SU-DHL-6 (cell line): ENCODE measurements around the gene NCBP3.

Source experiments
- H2AFZ ChIP-seq: fragments of 200-600 bp; sonication (generic); 2 replicates; pipeline ENCODE4 v1.6.1; 2014; ENCODE audit warnings: low read depth, mild to moderate bottlenecking, moderate library complexity, mixed read lengths, antibody characterized with exemption, low read length; ENCODE audit not compliant: severe bottlenecking
- H3F3A ChIP-seq: fragments of 200-600 bp; shearing (Covaris generic); 2 replicates; pipeline ENCODE4 v1.6.0; 2016; ENCODE audit warnings: antibody characterized with exemption, mild to moderate bottlenecking; ENCODE audit not compliant: insufficient read depth
- H3K27ac ChIP-seq: fragments of 200-600 bp; sonication (generic); 2 replicates; pipeline ENCODE4 v1.5.1; 2016; ENCODE audit warnings: low read depth, mild to moderate bottlenecking, low read length, moderate library complexity, mixed read lengths
- H3K27me3 ChIP-seq: fragments of 200-600 bp; sonication (generic), shearing (Covaris generic); 2 replicates; pipeline ENCODE4 v1.6.0; 2014; ENCODE audit warnings: mild to moderate bottlenecking, low read length
- H3K36me3 ChIP-seq: fragments of 200-600 bp; sonication (generic); 2 replicates; pipeline ENCODE4 v1.6.1; 2014; ENCODE audit warnings: mild to moderate bottlenecking, low read length, mixed read lengths
- H3K4me2 ChIP-seq: fragments of 300-600, 200-600 bp; shearing (Covaris generic), sonication (generic); 2 replicates; pipeline ENCODE4 v1.6.0; 2014; ENCODE audit warnings: low read length, low read depth, mild to moderate bottlenecking; ENCODE audit not compliant: poor library complexity, severe bottlenecking
- H3K4me3 ChIP-seq: fragments of 200-600 bp; sonication (generic); 2 replicates; pipeline ENCODE4 v1.5.1; 2014; ENCODE audit warnings: antibody characterized with exemption, low read length, mild to moderate bottlenecking, mixed read lengths; ENCODE audit not compliant: insufficient read depth, poor library complexity, severe bottlenecking
- H3K79me2 ChIP-seq: fragments of 200-600 bp; sonication (generic); 2 replicates; pipeline ENCODE4 v1.6.1; 2014; ENCODE audit warnings: mild to moderate bottlenecking, low read length, moderate library complexity; ENCODE audit not compliant: insufficient read depth
- H3K9ac ChIP-seq: fragments of 200-600 bp; sonication (generic); 2 replicates; pipeline ENCODE4 v1.7.0; 2014; ENCODE audit warnings: mild to moderate bottlenecking, low read length
- H3K9me2 ChIP-seq: fragments of 200-600 bp; sonication (generic); replicated peaks from 2 replicates; pipeline ENCODE4 v1.6.1; 2014; ENCODE audit warnings: low read length; ENCODE audit not compliant: insufficient read depth
- H3K9me3 ChIP-seq: fragments of 200-600 bp; sonication (generic); 2 replicates; pipeline ENCODE4 v1.6.1; 2014; ENCODE audit warnings: low read length, mixed read lengths; ENCODE audit not compliant: insufficient read depth
- H4K20me1 ChIP-seq: fragments of 200-600 bp; sonication (generic); 2 replicates; pipeline ENCODE4 v1.6.1; 2014; ENCODE audit warnings: low read depth, mild to moderate bottlenecking, antibody characterized with exemption, low read length, moderate library complexity, mixed read lengths
- EZH2phosphoT487 ChIP-seq: fragments of 200-600 bp; sonication (generic), shearing (Covaris generic); conservative IDR thresholded peaks from 2 replicates; pipeline ENCODE4 v1.6.1; 2018; ENCODE audit warnings: mild to moderate bottlenecking, antibody characterized with exemption, low read length, moderate library complexity, mixed read lengths
- TF ChIP-seq, protein P1 (sequence below): fragments of 200-600 bp; sonication (generic); IDR thresholded peaks from one replicate; pipeline ENCODE4 v1.5.1; 2017; ENCODE audit warnings: antibody characterized with exemption, mild to moderate bottlenecking, low read length, moderate library complexity; ENCODE audit not compliant: insufficient read depth, poor library complexity, severe bottlenecking

Gene NCBP3

DNA sequence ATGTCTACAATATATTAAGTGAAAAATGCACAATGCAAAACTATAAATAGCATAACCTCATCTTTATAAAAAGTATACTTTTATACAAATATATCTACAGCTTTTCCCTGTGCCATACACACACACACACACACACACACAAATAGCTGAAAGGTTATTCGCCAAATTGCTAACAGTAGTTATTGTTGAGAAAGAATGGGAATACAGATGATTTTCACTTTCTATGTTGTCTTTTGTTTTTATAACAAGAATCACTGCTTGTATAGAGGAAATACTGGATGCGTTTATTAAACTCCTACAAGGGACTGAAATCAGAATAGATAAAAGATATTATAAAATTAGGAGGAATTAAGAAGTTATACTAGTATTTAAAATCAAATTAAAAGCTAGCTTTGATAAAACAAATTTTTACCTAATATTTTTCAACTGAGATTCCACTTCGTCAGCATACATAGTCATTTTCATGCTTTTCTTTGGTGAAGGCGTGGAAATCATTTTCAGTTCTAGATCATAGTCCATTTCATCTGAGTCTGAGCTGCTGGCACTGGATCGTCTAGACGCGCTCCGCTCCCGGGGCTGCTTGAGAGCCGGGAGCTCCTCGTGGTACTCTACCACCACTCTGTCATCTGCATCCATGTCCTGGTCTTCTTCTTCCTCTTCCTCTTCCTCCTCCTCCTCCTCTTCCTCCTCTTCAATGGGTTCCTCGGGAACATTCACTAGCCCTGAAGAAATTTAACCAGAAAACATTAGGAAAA, 28.0 kb downstream of the NCBP3 start:
- TF ChIP-seq, protein P1, sequence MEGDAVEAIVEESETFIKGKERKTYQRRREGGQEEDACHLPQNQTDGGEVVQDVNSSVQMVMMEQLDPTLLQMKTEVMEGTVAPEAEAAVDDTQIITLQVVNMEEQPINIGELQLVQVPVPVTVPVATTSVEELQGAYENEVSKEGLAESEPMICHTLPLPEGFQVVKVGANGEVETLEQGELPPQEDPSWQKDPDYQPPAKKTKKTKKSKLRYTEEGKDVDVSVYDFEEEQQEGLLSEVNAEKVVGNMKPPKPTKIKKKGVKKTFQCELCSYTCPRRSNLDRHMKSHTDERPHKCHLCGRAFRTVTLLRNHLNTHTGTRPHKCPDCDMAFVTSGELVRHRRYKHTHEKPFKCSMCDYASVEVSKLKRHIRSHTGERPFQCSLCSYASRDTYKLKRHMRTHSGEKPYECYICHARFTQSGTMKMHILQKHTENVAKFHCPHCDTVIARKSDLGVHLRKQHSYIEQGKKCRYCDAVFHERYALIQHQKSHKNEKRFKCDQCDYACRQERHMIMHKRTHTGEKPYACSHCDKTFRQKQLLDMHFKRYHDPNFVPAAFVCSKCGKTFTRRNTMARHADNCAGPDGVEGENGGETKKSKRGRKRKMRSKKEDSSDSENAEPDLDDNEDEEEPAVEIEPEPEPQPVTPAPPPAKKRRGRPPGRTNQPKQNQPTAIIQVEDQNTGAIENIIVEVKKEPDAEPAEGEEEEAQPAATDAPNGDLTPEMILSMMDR: no peak
- no peak for TF ChIP-seq EZH2phosphoT487
- Histone ChIP-seq H3K4me2 (no peak overlapping the region), H3K79me2 (no peaks in the 10 kb centered on the region), H3K9me2 (no peaks in the 10 kb centered on the region), H3K9me3 (no peaks in the 10 kb centered on the region), H3K9ac (no peak overlapping the region), H3K27ac (no peak overlapping the region), H3K27me3 (no peaks in the 10 kb centered on the region), H2AFZ (no peak overlapping the region), H3F3A (no peaks in the 10 kb centered on the region), H3K4me3 (no peak overlapping the region), H3K36me3 (peaks cover 17% of the 10 kb centered on the region; the same call in 1 of the 2 replicates), H4K20me1 (no peaks in the 10 kb centered on the region)

DNA sequence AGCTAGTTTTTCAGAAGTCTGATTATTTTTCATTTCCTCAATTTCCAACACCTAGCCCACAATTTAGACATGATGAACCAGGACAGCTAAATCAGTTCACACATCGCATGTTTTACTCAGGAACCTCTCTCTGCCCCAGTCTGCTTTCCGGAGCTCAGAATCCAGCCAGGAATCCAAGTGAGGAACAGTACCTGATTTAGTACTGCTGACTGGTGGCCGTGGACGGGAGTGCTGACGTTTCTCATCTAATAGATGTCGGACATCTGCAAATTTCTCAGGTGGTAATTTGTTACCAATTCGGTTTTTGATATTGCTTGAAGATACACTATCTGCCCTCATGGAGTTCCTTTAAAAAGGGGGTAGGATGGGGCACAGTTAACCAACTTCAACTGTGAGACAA, 30.1 kb downstream of the NCBP3 start:
- Histone ChIP-seq H3F3A (no peaks in the 10 kb centered on the region), H3K36me3 (peaks cover 5% of the 10 kb centered on the region; the same call in 1 of the 2 replicates)
- no peak for TF ChIP-seq EZH2phosphoT487
- TF ChIP-seq, protein P1: no peak

DNA sequence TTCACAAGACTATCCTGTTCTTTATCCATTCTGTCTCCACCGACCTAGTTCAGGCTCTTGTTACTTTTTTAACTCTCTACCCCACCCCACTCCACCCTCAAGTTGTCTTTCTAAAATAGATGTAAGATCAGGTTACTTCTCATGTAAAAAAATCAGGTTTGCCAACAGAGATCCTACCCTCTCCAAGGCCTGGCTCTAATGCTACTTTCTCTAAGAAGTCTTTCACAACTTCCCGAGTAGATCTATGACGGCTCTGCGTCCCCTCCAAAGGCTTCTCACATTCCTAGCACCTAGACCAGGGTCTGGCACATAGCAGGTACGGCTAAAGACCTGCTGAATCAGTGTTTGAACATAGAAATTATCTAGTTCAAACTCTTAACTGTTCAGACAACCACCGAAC, 30.9 kb downstream of the NCBP3 start:
- H3K36me3 ChIP-seq: peaks cover under 1% of the 10 kb centered on the region; the same call in 1 of the 2 replicates
- no peak for TF ChIP-seq EZH2phosphoT487
- TF ChIP-seq, protein P1: no peak
- no peak overlapping the region for H3K4me2 ChIP-seq
- H3K27ac ChIP-seq: no peak overlapping the region
- no peaks in the 10 kb centered on the region for H3K9me2 ChIP-seq
- no peaks in the 10 kb centered on the region for H3F3A ChIP-seq
- no peak overlapping the region for H2AFZ ChIP-seq
- no peaks in the 10 kb centered on the region for H3K79me2 ChIP-seq
- no peaks in the 10 kb centered on the region for H4K20me1 ChIP-seq
- no peaks in the 10 kb centered on the region for H3K9me3 ChIP-seq
- H3K9ac ChIP-seq: no peak overlapping the region
- H3K4me3 ChIP-seq: no peak overlapping the region
- H3K27me3 ChIP-seq: no peaks in the 10 kb centered on the region

More for the DNA sequence above, 30.1 kb downstream of the NCBP3 start:
- Histone ChIP-seq H3K27ac (no peak overlapping the region), H3K79me2 (no peaks in the 10 kb centered on the region), H2AFZ (no peak overlapping the region), H3K9me3 (no peaks in the 10 kb centered on the region), H4K20me1 (no peaks in the 10 kb centered on the region), H3K27me3 (no peaks in the 10 kb centered on the region), H3K4me3 (no peak overlapping the region), H3K9me2 (no peaks in the 10 kb centered on the region), H3K4me2 (no peak overlapping the region), H3K9ac (no peak overlapping the region)
